A673 (cell line): ENCODE data around the gene CCDC134. TPM values are rescaled to one million over a fixed set of nuclear protein-coding genes. Genes with fewer than 3 reads are reported as not detected.
A peak's percentile ranks its signal among the peaks of the same experiment; 100 is the strongest.

Experiments used
- BruUV-seq: library from RNA; stranded (reverse); fragments of 400-500 nt; replicated peaks from 2 replicates; lab custom pipeline; 2021; lab: Mats Ljungman, UMichigan
- CTCF ChIA-PET: fragments of 300-600 bp; sonication (Branson Sonifier 250); formaldehyde crosslinking; loops from one replicate; lab custom pipeline; 2022; ENCODE audit warnings: antibody characterized with exemption; lab: Charles Lee
- POLR2A ChIA-PET: fragments of 300-600 bp; sonication (Branson Sonifier 250); formaldehyde crosslinking; loops from one replicate; lab custom pipeline; 2022; ENCODE audit warnings: antibody characterized with exemption; ENCODE audit not compliant: low non-redundant PET; lab: Charles Lee
- DNase-seq: peaks from one replicate; pipeline ENCODE4 v3.0.0-alpha.2; 2015; ENCODE audit warnings: low spot score
- H3K27ac ChIP-seq: fragments of 200-600 bp; sonication (generic); 2 replicates; pipeline ENCODE4 v1.5.1; 2016; ENCODE audit warnings: mixed run types, low read depth, mild to moderate bottlenecking, mixed read lengths, antibody characterized with exemption, low read length; ENCODE audit not compliant: poor library complexity, severe bottlenecking
- H3K27me3 ChIP-seq: fragments of 200-600 bp; sonication (generic); replicated peaks from 2 replicates; pipeline ENCODE4 v1.6.1; 2017; ENCODE audit warnings: mixed run types, low read depth, mild to moderate bottlenecking, mixed read lengths, antibody characterized with exemption, low read length; ENCODE audit not compliant: insufficient read depth, poor library complexity
- H3K36me3 ChIP-seq: fragments of 200-600 bp; sonication (generic); 2 replicates; pipeline ENCODE4 v1.6.1; 2016; ENCODE audit warnings: mixed run types, mild to moderate bottlenecking, mixed read lengths, antibody characterized with exemption, low read length; ENCODE audit not compliant: insufficient read depth, poor library complexity, severe bottlenecking
- H3K4me1 ChIP-seq: fragments of 200-600 bp; sonication (generic); 2 replicates; pipeline ENCODE4 v1.6.1; 2017; ENCODE audit warnings: mixed run types, mild to moderate bottlenecking, mixed read lengths, antibody characterized with exemption, low read length; ENCODE audit not compliant: insufficient read depth, poor library complexity, severe bottlenecking
- H3K4me3 ChIP-seq: fragments of 200-600 bp; sonication (generic); 2 replicates; pipeline ENCODE4 v1.5.1; 2016; ENCODE audit warnings: low read depth, mixed run types, mild to moderate bottlenecking, mixed read lengths, low read length; ENCODE audit not compliant: poor library complexity, severe bottlenecking
- H3K9me3 ChIP-seq: fragments of 200-600 bp; sonication (generic); 2 replicates; pipeline ENCODE4 v1.6.1; 2016; ENCODE audit warnings: mixed run types, low read depth, mild to moderate bottlenecking, mixed read lengths, antibody characterized with exemption, low read length; ENCODE audit not compliant: poor library complexity, severe bottlenecking
- CTCF ChIP-seq: fragments of 300-800, 200-600 bp; sonication (generic); conservative IDR thresholded peaks from 2 replicates; pipeline ENCODE4 v1.5.1; 2017; ENCODE audit warnings: low read depth, mild to moderate bottlenecking, antibody characterized with exemption, low read length, moderate library complexity, mixed read lengths
- EZH2 ChIP-seq: fragments of 200-600 bp; sonication (generic); IDR thresholded peaks from 2 replicates; pipeline ENCODE4 v1.6.1; 2017; ENCODE audit warnings: borderline replicate concordance, low read depth, mild to moderate bottlenecking, mixed read lengths, antibody characterized with exemption, low read length; ENCODE audit not compliant: poor library complexity, severe bottlenecking
- intact Hi-C: fragments of 100-400 bp; cut with micrococcal nuclease; formaldehyde crosslinking; loops from one replicate; pipeline ENCODE4 v1.10.0; 2022; ENCODE audit not compliant: unreplicated experiment
- total RNA-seq: library from RNA; stranded (reverse); gene quantifications from 2 replicates; pipeline ENCODE4 v1.2.3, GENCODE V29; 2021

The CCDC134 gene
- total RNA-seq, 1 experiment from 2014 or later = 27.4 TPM

- BruUV-seq = no TSS peak
- H3K27me3 ChIP-seq = no peaks in the 10 kb centered on the region
- ChIA-PET POLR2A (no interaction called here), CTCF (no interaction called here)
- TF ChIP-seq CTCF = no peak
- no peak for TF ChIP-seq EZH2
- H3K4me3 ChIP-seq = no peak overlapping the region
- H3K9me3 ChIP-seq = no peaks in the 10 kb centered on the region
- intact Hi-C loops = no loop called here
- H3K27ac ChIP-seq = no peak overlapping the region
- no peaks in the 10 kb centered on the region for H3K36me3 ChIP-seq
- no peak for DNase-seq
- H3K4me1 ChIP-seq = no peaks in the 10 kb centered on the region
Observed at GRCh38 chr22:41757502-41757901, 43.0 kb upstream of the CCDC134 start.

GRCh38 chr22:41758231-41758630 is 42.2 kb upstream of the CCDC134 start:
- H3K4me1 ChIP-seq = no peaks in the 10 kb centered on the region
- no peak overlapping the region for H3K4me3 ChIP-seq
- TF ChIP-seq EZH2 (no peak), CTCF (no peak)
- ChIA-PET POLR2A (no interaction called here), CTCF (no interaction called here)
- no peak for DNase-seq
- no TSS peak for BruUV-seq
- no peaks in the 10 kb centered on the region for H3K9me3 ChIP-seq
- H3K27ac ChIP-seq = no peak overlapping the region
- no peaks in the 10 kb centered on the region for H3K36me3 ChIP-seq
- intact Hi-C loops = no loop called here
- no peaks in the 10 kb centered on the region for H3K27me3 ChIP-seq

- Histone ChIP-seq H3K9me3 (no peaks in the 10 kb centered on the region), H3K4me3 (no peak overlapping the region), H3K27me3 (no peaks in the 10 kb centered on the region), H3K27ac (no peak overlapping the region), H3K36me3 (no peaks in the 10 kb centered on the region), H3K4me1 (no peaks in the 10 kb centered on the region)
- ChIA-PET POLR2A (no interaction called here), CTCF (interaction anchor here (1.0 kb wide), 1 partner anchor 66 kb away, joined by 4 read pairs; no protein-coding TSS in a partner anchor)
- BruUV-seq = no TSS peak
- peak; percentile 54 for DNase-seq
- intact Hi-C loops = no loop called here
- no peak for TF ChIP-seq EZH2
- TF ChIP-seq CTCF = peak; percentile 67
Observed at GRCh38 chr22:41762980-41763779, 37.3 kb upstream of the CCDC134 start.
